ENCODE results near the gene PEX12.
"Not testable (repeated sequence)": the region's sequence is repeated elsewhere in the genome, so short reads cannot be mapped to it uniquely, and the experiment has no call there.

PEX12 gene

GRCh38 chr17:35578197-35578928 is at the start of gene PEX12:
TSS of gene PEX12 (minus strand) at chr17:35578571. CDS start at chr17:35578021, 550 bp downstream.
- peak; percentile 81 to 88 for DNase-seq

- DNase-seq, result no peak
These were observed 49.0 kb upstream of the PEX12 start for GRCh38 chr17:35627417-35627816.

GRCh38 chr17:35621768-35622167 is 43.4 kb upstream of the PEX12 start:
- DNase-seq, result no peak

DNA sequence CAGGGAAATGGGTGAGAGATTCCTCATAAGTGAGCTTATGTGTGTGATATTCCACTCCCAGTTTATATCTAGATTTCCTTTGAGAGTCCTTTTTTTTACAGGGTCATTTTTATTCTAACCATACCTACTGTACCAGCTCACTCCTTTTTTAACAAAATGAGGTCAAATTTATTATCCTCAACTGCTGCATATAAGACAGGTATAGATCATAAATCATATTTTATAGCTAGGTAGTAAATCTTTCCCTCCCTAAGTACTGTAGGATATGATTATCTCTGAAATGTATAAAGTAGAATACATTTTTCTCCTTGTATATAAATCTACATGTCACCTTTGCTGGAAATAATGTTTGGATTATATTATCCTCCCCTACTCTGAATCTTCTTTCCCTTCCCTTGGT is 40.3 kb upstream of the PEX12 start:
- DNase-seq, result no peak

- no peak for DNase-seq
These were observed 39.1 kb upstream of the PEX12 start for GRCh38 chr17:35617505-35617904.

GRCh38 chr17:35616536-35616935 is 38.2 kb upstream of the PEX12 start:
- no peak for DNase-seq

DNA sequence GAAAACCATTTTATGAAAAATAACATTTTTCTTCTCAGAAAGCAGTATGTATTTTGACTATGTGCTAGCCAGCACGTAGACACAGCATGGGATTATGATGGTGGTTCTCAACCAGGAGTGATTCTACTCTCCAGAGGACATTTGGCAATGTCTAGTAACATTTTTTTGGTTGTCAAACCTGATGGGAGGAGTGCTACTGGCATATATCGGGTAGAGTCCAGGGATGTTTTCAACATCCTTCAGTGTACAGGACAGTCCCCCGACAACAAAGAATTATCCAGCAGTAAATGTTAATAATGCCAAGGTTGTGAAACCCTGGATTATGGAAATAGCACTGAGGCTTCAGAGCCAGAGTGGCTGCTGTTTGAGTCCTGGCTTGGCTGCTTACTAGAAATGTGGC is 36.4 kb upstream of the PEX12 start:
- no peak for DNase-seq

DNA sequence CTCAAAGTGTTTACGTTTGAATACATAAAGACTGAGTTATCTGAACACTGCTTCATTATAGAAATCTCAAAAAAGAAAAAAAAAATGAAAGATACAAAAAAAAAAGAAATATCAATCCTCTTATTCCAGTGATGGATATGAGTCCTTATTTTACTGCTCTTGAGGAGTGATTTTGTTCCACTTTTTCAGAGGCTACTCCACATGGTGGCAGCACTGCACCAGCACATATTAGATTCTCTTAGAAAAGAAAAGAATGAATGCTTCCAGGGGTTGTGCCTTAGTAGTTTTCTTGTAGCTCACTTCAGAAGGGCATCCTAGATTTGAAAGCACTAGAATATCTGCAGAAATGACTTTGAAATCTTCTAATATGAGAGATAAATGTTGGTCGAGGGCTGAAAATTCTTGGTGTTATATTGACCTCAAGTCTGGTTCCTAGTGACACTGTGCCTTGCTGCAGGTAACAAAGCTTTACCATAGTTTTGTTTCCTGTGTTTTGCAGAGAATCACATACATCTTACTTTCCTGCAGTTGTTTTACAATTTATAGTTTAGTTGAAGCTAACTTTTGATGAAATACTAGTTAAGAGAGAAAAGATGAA is 34.7 kb upstream of the PEX12 start:
- peak in 1 of 2 experiments; percentile 42 for DNase-seq

GRCh38 chr17:35610746-35611145 is 32.4 kb upstream of the PEX12 start:
- DNase-seq, result not testable (repeated sequence)

DNA sequence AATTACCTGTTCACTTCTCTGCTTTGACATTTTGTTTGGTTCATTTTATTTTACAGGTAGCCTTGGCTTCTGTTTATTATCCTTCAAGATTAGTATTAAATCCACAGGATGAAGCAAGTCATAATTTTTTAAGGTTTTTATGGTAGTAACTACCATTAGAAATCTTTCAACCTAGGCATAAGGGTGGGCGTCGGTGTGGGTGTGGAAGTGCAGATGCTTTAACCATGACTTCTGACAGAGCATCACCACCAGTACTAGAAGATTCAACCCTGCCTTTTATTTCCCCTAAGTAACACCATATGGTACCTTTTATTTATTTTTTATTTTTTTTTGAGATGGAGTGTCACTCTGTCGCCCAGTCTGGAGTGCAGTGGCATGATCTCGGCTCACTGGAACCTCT is 31.5 kb upstream of the PEX12 start:
- DNase-seq, result no peak

- DNase-seq, result no peak
These were observed 29.0 kb upstream of the PEX12 start for GRCh38 chr17:35607239-35607847.

DNA sequence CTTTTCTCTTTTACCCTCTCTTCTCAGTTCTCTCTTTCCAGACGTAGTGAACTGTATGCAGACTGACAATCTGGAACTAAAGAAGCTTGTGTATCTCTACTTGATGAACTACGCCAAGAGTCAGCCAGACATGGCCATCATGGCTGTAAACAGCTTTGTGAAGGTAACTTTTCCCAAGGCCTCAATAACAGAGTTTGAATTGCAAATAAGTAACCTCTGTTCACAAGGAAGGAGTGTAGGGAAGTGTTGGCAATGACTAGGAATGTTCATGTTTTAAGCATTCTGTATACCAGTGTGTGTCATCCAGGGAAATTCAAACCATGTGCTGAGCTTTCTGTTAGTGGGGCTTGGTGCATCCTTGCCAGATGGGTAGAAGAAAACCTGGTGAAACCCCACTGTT is 27.3 kb upstream of the PEX12 start:
- no peak for DNase-seq

GRCh38 chr17:35603674-35604073 is 25.3 kb upstream of the PEX12 start:
- no peak for DNase-seq

DNA sequence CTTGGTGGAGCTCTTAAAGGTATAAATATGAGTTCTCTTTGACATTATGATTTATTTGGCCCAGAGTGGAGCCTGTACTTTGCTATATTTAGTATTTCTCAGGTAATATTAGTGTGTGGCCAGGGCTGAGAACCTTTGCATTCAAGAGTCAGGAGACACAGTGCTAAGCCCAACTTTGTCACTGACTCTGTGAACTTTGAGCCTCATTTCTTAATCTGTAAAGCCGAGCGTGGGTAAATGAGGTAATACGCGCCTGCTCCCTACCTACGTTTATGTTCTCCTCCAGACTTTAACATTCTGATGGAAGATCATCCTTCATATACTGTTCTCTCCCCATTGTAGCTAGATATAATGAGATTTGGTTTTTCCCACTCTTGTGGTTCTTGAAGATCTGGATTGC is 19.2 kb upstream of the PEX12 start:
- no peak for DNase-seq

DNA sequence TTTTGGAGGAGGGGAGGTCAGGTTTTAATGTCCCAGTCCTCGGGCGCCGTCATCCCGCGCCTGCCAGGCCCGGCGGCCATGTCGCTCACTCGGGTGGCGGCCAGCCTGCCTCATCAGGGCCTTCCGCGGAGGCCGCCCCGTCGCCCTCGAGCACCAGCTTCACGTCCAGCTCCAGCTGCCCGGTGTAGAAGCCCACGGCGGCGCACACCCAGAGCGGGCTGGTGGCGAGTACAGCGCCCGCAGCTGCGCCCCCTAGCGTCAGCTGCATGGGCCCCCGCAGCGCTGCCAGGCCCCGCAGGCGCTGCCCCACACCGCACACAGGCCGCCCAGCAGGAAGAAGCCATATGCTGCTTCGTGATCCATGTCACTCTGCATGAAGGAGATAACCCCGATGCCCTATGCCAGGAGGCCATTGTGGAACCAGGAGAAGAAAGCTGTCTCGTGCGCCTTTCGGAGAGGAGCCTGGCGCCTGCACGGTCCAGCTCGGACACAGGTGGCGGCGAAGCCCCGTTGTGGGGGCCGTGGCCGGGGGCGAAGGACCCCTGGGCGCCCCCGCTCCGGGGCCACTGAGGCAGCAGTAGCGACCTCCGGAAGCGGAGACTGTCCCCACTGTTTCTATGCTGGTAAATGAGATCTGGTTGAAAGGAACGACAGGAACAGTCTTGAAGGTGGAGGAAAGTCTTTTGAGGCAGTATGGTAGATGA is 18.3 kb upstream of the PEX12 start:
- no peak for DNase-seq

DNA sequence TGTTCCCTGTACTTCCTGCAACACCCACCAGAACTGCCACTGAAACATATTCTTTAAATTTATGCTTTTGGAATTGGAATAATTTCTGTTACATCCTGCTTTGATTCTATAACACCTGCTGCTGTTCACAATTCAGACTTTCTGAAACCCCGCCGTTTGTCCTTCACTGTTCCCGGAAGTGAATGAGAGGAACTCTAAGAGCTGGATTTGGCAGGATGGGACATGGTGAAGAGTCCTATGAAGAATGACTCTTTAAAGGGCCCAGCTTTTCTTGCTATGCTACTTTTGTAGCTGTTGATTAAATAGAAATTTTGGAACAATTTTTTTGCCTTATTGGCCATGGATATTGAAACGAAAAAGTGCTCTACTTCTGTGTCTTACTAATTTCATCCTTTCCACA is 17.7 kb upstream of the PEX12 start:
- no peak for DNase-seq

GRCh38 chr17:35588196-35588920 is 10.0 kb upstream of the PEX12 start:
- DNase-seq, result no peak

DNA sequence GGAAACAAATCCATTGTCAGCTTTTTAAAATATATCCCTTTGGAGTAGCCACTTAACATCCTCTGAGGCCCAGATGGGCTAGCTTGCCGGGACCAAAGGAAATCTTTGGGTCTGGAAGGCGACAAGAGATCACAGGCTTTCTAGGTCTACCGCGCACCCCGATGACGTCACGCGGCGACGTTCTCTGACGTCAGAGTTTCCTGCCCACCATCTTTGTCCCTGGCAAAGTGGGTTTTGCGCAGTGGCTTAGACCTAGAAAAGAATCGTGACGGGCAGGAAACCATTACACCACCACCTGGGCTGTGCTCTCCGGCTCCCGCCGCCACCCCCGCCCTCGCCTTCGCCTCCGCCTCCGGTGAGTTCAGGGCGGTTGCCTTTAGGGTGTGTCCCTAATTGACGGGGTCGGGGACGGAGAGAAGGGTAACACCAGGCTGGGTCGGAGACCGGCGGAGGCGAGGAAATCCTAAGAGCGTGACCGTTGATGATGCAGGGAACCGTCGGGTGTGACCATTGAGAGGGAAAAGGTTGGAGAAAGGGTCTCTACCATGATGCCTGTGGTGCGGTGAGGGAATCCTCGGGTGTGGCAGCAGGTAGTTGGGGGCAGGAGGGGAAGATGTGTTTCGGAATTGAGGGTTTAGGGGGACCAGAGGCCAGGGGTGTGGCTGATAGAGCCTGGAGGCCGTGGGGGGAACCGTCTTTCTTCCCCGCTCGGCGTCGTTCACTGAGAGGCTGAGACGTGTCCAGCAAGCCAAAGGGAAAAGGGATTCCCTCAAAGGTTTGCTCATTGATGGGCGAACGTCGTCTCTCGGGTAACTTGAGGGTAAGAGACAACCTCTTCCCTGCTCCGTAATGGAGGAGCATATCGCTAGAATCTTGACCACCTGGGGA is 8.9 kb upstream of the PEX12 start, which contains the start of gene AP2B1:
Gene AP2B1 (plus strand): TSS at position 249 of the 888 bp plus-strand sequence. CDS start 6,709 bp downstream, outside the sequence.
- peak; percentile 85 to 91 for DNase-seq

GRCh38 chr17:35586569-35587073 is 8.2 kb upstream of the PEX12 start:
- DNase-seq, result no peak

DNA sequence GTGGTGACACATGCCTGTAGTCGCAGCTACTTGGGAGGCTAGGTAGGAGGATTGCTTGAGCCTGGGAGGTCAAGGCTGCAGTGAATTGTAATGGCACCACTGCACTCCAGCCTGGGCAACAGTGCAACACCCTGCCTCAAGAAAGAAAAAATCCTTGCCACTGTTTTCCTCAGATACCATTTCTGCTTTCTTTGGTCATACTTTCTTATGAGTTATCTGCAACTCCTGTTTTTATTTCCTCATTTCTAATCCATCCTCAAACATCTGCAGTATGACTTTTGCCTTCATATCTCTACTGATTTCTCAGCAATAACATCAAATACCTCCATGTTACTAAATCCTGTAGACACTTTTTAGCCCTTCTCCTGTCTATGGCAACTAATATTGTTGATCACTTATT is 5.7 kb upstream of the PEX12 start:
- no peak for DNase-seq

- no peak for DNase-seq
These were observed 610 bp upstream of the PEX12 start for GRCh38 chr17:35578929-35579432.
